Urothelium cell line (cell line): ENCODE data around the gene NTF4.

Experiments
- DNase-seq: peaks from one replicate; pipeline ENCODE4 v3.0.0; 2011; ENCODE audit warnings: low spot score, mixed read lengths
- FAIRE-seq: peaks from 2 replicates; lab custom pipeline; 2011; peaks lifted over from hg19 to GRCh38; lab: Jason Lieb, UNC

The NTF4 gene, protein sequence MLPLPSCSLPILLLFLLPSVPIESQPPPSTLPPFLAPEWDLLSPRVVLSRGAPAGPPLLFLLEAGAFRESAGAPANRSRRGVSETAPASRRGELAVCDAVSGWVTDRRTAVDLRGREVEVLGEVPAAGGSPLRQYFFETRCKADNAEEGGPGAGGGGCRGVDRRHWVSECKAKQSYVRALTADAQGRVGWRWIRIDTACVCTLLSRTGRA

DNA sequence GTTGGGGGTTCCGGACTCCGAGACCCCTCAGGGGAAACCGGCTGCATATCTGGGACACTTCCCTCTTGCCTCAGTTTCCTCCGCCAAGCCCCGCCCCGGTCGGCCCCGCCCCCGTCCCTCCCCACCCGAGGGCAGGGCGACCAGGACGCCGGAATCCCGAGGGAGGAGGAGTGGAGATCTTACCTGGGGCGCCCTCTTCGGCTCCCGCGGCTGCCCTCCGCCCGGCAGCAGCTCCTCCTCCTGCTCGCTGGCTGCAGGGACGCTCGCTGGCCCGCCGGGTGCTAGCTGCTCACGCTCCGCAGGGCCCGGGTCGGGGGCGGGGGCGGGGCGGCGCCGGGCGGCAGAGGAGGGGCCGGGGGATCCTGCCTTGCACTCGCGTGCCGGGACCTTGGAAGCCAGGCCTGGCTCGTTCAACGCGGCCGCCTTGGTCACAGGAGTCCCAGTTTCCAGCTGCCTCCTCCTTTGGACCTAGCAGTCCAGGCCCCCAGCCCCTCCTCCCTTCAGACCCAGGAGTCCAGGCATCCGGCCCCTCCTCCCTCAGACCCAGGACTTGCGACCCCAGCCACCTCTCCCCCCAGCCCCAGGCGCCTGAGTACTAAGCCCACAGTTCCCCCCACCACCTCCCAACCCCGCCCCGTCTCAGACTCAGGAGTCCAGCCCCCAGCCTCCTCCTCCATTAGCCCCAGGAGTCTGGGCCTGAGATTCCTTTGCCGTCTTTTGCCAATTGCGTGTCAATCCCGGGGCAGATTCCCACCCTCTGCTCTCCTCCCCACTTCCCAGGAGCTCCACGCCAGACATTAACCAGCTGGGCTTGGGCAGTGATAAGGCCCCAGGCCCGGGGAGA lies at the start of gene NTF4:
TSS of gene NTF4 (minus strand) at position 51 of the 844 bp plus-strand sequence. CDS start 2,821 bp downstream, outside the sequence.
- DNase-seq (peak; percentile 83), FAIRE-seq (peak; percentile 59)

DNA sequence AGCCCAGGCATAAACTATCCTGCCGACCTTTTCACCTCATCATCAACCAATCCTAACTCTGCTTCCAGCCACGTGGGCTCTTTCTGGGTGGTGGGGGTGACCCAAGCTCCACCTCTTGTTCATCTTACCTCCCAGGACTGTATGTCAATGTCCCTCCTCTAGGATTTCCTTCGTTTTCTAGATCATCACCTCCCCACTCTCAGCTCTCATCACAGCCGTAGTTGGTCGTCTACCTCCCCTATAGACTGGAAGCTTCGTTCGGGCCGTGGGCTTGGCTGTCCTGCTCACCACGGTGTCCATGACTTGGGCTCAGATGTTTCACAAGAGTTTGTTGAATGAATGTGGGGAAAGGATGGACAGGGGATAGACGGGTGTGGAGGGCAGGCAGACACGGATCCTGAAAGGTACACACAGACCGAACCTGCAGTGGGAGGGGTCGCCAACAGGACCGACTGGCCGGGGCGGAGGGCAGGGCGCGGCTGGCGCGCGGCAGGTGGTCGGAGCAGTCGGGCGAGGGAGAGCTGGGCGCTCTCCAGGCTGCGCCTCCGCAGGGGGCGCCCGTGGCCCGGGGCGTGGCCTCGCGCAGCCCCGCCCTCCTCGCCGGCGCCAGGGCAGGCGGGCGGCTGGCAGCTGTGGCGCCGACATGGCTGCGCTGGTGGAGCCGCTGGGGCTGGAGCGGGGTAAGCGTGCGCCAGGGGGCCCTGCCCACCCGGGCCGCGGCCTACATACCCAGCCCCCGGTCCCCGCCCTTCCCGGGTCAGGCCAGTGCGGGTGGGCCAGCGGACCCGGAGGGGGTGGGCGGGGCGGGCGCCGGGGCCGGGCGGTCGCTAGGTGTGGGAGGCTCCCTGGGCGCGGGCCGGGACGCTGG lies 49.4 kb upstream of the NTF4 start, which contains the start of gene LIN7B:
TSS of gene LIN7B (plus strand) at position 609 of the 868 bp plus-strand sequence. CDS start at position 644, 35 bp downstream.
- peak; percentile 48 for FAIRE-seq
- DNase-seq: peak; percentile 94

DNA sequence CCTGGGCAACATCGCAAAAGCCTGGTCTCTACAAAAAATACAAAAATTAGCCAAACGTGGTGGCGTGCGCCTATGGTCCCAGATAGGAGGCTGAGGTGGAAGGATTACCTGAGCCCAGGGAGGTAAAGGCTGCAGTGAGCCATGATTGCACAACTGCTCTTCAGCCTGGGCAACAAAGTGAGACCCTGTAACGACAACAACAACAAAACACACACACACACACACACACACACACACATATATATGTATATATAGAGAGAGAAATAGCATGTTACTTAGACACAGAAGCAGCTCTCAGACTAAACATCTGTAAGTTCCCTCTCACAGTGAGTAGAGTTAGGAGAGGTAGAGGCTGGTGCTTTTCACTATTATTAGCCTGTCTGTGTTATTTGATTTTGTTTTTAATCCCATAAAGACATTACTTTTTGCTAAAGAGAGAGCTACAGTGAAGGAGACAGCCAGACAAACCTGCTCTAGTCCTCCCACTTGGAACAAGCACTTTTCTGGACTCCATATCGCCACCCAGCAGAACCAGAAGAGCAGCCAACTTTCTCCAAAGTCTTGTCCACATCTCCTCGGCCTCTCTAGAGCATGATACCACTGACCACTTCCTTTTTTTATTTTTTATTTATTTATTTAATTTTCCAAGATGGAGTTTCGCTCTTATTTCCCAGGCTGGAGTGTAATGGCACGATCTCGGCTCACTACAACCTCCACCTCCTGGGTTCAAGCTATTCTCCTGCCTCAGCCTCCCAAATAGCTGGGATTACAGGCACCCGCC lies 46.8 kb upstream of the NTF4 start:
- no peak for DNase-seq
- no peak for FAIRE-seq

DNA sequence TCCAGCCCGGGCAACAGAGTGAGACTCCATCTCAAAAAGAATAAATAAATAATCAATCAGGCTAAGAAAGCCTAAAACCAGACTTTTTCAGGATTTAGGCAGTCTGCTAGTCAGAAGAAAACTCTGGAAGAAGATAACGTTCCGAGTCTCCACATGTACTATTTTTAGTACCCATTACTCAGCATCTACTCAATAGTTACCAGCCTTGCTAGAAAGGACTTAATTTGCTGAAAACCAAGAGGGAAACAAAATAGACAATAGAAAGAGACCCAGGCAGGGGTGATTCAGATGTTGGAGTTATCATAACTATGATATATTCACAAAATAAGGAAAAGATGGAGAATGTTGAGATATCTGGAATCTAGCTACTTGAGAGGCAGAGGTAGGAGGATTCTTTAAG lies 45.9 kb upstream of the NTF4 start:
- FAIRE-seq (no peak), DNase-seq (no peak)

DNA sequence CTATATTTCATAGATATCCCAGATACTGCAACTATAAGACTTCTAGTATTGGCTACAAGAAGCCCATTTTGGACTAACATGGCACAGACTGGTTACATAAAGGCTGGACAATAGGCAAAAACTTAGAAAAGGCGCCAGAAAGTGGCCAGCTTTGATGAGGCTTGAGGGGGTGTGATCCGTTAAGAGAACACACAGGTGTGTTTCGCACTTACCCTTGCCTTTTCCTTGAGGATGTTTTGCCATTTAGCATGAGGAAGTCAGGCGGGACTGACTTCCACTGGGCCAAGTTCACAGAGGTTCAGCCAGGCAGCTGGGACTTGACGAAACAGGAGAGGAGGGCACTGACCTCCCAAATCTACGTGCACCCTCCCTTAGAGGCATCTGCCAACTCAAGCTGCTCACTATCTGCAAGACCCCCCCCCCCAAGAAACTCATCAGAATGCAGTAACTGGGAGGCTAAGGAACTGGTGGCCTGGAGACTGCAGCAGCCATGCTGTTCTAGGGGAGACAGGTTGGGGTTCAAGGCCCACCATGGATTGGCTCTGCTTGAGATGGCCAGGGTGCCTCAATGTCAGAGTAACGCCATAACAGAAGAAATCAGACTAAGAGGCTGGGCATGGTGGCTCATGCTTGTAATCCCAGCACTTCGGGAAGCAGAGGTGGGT lies 45.1 kb upstream of the NTF4 start:
- no peak for DNase-seq
- no peak for FAIRE-seq

DNA sequence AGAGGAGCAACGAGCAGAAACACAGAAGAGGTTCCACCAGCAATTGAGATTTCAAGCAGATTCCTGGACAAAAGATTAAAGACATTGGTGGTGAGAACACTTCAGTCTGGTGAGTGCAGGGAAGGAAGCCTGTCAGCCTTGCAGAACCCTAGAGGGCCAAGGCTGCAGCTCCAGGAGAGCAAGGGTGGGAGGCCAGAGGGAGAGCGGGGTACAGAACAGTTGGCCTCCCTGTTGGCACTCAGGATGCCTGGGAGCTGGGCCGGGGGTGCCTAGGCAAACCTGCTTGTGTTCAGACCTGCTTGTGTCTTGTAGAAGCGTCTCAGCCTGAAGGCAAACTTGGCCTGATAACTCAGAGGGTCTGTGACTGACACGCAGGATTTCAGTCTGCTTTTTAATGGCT lies 44.4 kb upstream of the NTF4 start:
- DNase-seq: no peak
- FAIRE-seq: no peak

DNA sequence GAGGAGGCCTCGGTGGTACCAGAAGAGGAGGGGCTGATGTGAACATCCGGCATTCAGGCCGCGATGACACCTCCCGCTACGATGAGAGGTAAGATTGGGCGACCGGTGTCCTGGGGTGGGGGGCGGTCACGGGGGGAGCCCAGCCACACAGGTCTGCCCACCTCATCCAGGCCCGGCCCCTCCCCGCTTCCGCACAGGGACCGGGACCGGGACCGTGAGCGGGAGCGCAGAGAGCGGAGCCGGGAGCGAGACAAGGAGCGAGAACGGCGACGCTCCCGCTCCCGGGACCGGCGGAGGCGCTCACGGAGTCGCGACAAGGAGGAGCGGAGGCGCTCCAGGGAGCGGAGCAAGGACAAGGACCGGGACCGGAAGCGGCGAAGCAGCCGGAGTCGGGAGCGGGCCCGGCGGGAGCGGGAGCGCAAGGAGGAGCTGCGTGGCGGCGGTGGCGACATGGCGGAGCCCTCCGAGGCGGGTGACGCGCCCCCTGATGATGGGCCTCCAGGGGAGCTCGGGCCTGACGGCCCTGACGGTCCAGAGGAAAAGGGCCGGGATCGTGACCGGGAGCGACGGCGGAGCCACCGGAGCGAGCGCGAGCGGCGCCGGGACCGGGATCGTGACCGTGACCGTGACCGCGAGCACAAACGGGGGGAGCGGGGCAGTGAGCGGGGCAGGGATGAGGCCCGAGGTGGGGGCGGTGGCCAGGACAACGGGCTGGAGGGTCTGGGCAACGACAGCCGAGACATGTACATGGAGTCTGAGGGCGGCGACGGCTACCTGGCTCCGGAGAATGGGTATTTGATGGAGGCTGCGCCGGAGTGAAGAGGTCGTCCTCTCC lies 43.2 kb upstream of the NTF4 start:
- DNase-seq (no peak), FAIRE-seq (no peak)

DNA sequence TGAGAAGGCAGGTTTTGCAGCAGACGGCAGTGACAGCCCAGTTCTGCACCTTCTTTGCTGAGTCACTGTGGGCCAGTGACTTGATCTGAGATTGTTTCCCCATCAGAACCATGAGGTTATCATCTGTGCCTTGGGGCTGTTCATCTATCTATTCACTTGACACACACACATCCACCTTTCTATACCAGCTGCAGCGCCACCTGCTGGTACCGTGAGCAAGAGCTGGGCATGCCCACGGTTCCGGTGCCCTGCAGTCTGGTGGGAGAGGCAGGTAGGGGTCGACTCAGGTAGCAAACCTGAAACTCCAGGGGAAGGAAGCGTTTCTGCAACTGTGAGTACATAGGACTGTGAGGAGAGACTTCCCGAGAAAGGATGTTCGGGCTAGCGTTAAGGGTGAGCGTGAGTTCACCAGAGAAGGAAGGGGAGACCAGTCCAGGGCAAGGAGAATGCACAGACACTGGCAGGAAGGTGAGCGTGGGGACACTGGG lies 42.1 kb upstream of the NTF4 start:
- FAIRE-seq: peak; percentile 92
- peak; percentile 47 for DNase-seq

DNA sequence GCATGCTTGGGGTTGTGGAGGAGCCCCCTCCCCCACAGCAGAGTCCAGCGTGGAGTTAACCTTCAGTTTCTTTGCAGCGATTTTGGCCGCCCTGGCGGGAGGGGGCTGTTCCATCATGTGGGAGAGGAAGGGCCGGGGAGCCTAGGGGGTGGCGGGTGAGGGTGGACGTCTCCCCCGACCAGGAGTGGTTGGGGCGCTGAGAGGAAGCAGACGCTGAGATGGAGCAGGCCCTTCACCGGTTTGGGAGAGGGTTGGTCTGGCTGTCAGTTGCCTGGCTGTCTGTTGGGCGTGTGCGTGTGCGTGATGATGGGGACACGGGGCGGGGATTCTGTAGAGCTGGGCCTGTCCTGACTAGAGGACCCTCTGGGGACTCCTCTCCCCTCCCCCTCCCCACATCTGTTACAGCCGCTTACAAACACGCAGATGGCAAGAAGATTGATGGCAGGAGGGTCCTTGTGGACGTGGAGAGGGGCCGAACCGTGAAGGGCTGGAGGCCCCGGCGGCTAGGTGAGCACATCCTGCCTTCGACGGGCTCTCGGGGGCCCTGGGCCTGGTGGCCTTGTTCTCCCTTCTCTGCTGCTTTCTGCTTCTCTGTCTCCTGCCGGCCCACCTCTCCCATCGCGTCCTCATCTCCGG lies 39.7 kb upstream of the NTF4 start:
- no peak for FAIRE-seq
- DNase-seq: no peak

DNA sequence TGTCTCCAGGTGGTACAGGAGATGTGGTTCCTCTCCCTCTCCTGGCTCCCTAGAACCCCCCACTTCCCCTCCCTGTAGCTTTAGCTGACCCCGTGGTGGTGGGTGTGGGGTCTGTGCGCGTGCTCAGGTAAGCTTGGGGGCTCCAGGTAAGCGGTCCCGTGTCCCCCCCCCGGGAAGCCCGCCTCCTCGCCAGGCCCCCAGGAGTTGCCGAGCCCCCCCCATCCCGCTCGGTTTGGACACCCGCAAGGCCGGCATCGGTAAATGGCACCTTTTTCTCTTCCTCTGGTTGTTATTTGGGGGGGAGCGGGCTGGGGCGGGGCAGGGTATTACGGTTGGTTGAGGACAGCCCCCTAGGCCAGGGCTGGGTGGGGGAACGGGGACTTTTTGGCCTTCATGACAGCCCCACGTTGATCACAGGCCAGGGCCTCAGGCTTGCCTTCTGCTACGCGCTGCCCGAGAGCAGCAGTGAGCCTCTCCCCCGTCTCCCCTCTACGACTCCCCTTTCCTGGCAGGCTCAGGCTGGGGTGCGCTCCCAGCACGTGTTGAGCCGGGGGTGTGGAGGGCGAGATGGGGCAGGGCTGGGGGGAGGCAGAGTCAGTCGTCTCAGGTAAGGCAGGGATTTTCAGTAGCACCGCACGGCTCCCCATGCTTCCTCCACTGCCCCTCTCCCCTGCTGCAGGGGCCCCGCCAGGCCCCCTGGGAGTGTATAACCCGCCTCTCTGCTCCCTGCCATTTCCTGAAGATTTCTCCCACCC lies 38.9 kb upstream of the NTF4 start:
- DNase-seq (no peak), FAIRE-seq (no peak)

DNA sequence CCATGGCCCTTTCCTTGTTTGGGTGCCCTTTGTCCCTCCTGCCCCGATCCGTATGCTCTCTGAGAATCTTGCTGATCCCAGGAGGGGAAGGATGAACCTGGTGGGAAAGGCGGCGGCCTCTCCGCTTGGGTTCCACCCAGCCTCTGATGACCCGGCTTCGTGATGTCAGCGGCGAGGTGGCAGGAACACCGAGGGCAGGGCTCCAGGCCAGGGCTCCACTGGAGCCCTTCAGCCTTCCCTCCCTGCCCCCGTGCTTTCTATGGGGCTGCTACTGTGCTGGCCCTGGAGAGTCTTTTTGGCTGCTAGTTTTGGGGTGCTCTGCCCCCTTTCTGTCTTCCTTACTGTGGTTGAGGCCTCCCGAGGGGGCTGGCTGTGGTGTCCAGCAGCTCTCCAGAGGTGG lies 37.7 kb upstream of the NTF4 start:
- DNase-seq (no peak), FAIRE-seq (no peak)

DNA sequence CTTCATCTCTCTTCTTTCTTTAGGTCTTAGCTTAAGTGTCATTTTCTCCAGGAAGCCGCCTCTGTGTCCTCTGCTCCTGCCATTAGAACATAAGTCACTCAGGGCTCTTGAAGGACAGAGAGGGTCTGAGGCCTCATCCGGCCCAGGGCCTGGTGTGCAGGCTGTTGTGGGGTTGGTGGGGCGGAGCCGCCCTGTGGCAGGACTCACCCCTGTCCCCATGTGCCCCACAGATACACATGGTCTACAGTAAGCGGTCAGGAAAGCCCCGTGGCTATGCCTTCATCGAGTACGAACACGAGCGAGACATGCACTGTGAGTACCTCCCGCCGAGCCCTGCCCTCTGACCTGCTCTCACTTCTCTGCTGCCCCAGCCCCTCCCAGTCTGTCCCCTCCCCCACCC lies 36.5 kb upstream of the NTF4 start:
- no peak for DNase-seq
- no peak for FAIRE-seq

DNA sequence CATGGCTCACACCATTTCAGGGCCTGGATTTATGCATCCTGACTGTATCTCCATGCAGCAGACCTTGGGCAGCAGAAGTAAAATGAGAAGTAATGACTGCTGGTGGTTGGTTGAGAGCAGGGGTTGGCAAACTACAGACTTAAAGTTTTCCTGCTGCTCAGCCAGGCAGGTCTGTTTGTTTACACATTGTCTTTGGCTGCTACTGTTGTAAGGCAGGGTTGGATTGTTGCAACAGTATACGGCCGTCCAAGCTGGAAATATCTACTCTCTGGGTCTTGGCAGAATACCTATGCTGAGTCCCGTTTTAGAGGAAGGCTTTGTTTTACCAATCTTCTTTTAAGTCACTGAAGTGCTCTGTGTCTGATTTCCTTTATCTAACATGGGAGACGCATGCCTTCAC lies 34.2 kb upstream of the NTF4 start:
- FAIRE-seq (no peak), DNase-seq (no peak)

DNA sequence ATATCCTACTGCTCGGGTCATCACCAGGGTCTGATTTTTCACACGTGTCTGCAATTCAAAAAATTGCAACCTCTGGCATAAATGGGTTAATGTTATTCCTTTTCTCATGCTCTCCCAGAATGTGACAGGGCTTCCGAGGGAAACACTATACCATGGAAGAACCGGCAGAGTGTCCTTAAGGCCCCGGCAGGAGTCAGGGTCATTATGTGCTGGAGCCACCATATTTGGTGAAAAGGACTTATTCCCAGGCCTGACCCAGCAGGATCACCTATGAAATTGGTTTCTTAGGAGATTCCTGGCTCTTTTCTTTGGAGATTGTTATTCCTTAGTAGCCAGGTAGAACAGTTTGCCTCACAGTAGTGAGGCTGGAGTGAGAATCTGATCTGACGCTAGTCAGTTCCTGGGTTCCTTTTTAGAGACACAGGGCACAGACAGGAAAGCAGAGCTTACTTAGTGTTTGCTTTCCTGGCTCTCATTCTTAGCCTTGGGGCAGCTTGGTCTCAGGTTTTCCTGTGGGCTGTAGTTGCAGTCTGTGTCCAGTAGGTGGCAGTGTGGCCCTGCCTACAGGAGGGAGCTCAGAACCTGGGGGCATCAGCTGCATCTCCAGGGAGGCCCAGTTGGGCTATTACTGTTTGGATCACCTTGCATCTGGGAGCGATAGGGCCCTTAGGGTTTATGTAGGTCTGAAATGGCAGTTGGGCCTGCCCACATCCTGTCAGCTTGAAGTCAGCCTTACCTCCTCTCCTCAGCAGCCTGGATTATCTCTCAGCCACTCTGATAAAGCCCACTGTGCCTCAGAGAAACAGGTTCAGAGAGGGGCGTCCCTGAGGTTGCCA lies 33.1 kb upstream of the NTF4 start:
- DNase-seq (peak; percentile 68), FAIRE-seq (peak; percentile 46)

DNA sequence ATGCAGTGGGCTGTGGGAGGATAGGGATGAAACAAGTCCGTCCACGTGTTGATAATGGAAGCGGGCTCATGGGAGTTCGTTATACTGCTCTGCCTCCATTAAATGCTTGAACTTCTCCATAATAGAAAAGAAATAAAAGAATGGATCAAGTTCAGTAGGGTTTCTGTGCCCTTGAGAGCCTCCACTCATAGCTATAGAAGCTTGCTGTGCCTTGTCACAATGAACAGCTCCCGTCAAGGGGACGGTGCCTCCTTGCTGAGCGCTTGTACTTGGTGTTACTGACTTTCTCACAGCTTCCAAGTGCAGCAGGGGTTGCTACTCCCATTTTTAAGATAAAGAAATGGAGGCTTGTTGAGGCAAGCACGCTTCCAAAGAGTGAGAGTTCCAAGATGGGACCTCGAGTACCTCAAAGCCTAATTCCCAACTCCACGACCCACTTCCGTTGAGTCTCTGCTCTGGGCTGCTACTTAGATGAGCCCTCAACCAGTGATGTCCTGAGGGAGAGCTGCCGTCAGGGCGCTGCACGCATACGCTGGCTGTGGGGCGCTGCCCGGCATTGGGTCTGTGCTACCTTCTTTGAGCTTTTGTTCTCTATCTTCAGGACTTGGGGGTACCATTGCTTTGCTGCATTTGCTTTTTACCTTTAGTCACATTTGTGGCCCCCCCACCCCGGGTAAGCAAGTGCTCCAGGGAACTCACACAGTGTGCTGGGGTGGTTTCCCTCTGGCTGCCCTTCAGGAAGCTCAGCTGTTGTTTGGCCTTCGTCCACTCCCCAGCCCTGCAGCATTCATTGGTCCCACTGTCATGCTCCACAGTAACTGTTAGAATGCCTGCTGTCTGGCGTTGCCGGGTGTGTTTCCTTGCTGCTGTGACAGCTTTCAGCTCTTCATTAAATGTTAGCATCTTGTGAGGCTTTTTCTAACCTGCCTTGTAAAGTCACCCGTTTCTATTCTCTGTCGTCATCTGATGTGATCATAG lies 30.2 kb upstream of the NTF4 start:
- DNase-seq: no peak
- FAIRE-seq: no peak

DNA sequence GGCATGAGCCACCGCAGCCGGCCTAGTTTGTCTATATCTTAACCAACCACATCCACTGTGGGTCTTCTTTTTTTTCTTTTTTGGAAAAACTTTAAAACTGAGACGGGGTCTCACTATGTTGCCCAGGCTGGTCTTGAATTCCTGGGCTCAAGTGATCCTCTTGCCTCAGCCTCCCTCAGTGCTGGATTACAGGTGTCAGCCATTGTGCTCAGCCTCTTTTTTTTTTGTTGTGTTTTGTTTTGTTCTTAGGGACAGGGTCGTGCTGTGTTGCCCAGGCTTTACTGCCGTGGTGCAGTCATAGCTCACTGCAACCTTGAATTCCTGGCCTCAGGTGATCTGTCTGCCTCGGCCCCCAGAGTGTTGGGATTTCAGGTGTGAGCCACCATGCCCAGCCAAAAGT lies 28.1 kb upstream of the NTF4 start:
- FAIRE-seq (no peak), DNase-seq (no peak)
